NCI-H510A (cell line): ENCODE data around the gene LHFPL4.

Experiments
- DNase-seq: peaks from one replicate; lab custom pipeline; 2025; lab: John Stamatoyannopoulos, UW

LHFPL4 gene

DNA sequence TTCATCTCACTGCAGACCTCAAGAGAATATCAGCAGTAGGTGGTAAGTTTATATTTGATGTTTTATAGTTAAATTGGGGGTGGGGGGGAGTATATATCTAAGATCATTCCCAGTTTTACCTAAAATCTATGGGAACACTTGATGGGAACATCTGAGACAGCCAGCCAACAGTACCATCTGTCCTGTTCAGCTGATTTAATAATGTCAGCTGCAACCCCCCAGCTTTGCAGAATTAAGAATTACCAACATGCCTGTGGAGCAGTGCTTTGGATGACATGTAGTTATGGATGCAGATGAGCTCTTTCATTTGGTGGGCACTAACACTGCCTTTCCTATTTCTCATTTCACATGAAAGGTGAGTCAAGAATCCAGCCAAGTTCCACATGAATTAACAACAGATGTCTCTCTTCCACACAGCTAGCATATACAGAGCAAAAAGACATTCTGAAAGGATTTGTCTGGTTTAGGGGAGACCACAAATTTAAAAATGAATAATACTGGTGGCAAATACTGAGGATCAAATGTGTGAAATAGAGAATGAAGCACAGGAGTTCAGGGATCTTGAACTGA lies 80.0 kb downstream of the LHFPL4 start:
- DNase-seq, result no peak

DNA sequence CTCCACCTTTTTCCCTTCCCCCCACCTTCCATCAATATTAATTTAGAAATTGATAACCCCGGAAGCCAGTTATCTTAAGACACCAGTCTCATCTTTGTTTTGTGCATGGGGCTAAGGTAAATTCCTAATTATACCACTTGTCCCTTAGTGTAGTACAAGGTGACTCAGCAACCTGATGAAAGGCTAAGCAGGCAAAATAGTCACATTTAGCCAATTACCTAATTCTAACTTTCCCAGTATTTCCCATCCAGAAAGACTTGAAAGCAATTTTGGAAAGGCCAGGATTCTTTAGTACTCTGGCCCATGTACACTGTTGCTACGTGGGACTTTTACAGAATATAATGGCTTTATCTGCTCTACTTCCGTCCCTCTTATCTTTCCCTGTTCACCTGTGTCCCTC lies 83.6 kb downstream of the LHFPL4 start:
- no peak for DNase-seq

DNA sequence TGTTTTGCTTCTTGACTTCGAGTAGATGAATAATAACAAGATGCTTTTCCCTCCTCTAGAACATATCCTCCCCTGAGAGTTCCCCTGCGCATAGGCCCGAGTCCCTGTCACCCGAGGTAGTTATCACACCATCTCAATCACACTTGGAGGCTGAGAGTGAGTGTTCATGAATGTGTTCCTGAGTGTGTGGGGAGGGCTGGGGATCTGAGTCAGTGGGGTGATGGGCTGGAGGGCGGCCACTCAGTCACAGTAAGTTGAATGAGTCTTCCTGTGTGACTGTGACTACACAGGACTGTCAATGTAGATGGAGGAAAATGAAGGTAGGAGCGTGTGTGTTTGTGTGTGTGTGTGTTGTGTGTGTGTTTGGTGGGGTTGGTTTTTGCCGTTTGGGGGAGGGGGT lies 85.2 kb downstream of the LHFPL4 start:
- no peak for DNase-seq

DNA sequence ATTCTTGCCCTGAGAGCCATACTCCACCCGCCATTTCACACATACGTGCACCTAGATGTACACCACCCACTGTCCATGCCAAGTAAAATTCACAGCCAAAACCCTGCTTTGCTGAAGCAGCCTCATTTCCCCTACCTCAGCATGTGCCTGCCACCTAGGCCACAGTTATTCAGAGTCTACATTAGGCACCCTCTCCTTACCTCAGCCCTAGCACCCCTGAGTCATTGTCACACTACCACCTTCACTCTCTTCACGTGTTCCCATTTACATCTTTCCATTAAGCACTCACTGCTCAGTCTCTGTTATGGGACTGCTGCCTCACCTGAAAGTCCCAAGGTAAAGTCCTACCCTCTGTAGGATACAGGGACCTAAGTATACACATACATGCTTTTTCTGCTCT lies 86.2 kb downstream of the LHFPL4 start:
- DNase-seq, result no peak

DNA sequence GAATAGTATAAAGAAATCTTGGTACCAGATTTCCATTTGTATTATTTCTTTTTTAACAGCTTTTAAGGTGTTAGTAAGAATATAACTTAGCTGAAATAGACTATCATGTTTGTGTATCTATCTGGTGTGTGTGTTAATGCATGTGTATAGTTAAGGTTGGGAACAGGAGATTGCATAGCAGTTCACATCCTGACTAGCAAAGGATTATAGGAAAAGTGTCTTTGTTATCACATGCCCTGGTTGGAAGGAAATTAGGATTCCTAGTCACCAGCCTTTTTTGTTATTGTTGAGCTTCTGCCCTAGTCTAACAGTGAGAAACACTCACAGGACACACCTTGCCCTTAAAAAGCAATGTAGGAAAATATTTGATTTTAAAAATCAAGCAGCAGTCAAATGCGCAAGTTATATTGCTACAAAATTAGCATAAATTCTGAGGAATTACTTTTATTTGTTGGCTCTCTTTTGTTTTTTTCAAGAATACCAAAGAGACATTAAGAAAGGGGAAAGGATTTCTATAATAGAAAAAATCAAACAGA lies 98.0 kb downstream of the LHFPL4 start:
- DNase-seq, result no peak

DNA sequence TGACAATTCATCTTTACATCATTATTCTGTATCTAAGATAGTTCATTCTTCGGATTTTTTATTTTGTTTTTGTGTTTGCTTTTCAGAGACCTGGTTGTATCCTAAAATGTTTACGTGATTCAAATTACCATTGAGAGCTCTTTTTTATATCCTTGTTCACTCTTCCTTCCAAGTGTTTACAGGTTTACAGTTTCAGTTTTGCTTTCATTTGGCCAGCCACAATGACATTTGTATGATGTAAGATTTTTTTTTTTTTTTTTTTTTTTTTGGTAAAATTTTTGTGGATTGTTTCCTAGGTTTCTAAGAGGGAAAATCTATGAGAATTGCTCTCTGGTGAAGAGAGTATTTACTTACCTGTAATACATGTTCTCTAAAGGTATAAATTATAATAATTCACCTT lies 101.2 kb downstream of the LHFPL4 start:
- no peak for DNase-seq

DNA sequence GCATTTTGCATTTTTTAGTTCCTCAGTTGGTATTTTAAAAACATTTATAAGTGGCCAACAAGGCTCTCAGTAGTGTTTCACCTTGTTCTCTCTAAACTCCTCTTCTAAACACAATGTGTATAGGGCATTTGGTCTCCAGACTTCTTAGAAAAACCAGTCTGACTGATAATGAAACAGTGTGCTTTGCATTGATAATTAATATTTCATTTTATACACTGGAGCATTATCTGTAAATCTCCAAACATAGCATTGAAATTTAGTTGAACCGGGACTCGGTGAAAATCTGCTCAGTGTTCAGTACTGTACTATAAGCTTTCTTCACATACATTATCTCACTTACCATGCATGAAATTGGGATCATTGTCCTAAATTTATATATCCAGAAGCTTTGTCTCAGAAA lies 102.6 kb downstream of the LHFPL4 start:
- DNase-seq, result no peak

DNA sequence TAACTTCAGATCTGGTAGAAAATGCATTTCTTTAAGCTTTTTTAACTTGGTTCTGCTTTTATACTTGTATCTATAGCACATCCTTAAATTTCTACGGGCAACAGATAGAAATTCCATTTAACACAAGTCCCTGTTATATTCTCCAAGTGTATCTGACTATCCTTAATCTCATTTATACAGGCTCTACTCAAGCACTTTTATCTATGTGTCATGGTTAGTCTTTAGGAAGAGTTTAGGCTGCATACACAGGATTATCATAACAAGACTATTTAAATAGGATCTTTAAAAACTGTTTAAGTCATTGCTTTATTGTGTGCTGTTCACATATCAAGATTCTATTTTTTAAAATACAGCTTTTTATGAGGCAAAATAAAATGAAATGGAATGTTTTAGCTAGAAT lies 103.5 kb downstream of the LHFPL4 start:
- DNase-seq, result no peak

DNA sequence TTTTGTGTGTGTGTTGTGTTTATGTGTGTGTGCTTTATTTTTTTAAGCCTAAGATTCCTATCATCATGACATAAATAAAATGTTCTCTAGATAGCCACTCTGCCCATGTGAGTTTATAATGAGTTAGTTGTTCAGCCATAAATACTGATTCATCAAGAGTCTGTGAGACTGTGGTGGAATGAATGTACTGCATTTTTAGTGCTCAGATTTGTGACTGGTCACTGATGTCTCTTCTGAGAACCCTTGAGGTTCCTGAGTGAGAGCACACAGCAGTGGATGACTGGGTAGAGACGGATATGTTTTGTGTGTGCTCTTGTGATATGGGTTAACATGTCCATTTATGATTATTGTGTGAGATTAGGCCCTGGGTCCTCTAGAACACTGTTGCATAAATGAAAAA lies 105.0 kb downstream of the LHFPL4 start:
- no peak for DNase-seq
